Measurements from ENCODE around the gene RAB13. TPM values are rescaled to one million over a fixed set of nuclear protein-coding genes. Genes with fewer than 3 reads are reported as not detected.

RAB13 gene
- total and polyA plus RNA-seq, 2 donors (not counting 1 experiment from before 2014, with no cell fraction given): 0.09 to 9.7 TPM

DNA sequence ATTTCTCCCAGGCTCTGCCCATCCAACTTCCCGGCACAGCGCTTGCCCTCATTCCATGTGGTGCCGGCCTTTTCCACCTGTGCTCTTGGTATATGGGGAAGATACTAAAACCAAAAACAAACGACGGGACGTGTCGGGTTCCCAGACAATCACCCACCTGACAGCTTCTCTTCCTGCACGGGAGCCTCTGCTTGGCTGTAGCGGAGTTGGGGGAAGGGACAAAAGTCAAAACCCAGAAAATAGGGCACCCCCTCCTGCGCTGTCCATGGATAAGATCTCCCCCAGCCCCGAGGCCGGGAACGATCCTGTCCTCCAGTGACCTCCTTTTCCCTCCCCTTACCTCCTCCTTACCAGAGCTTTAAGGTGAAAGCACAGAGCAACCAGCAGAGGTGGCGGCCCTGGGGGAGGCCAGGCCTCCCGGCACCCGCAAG lies 9.3 kb downstream of the RAB13 start:
- Histone ChIP-seq H3K27me3 (replicated peaks in 1 of 4; ENCODE audit: control extremely low read depth in 1 of 4, control insufficient read depth in 3 of 4, insufficient read depth in 4 of 4, low read length in 3 of 4) (no peaks in the 10 kb centered on the region), H3K79me2 (ENCODE audit: control insufficient read depth, insufficient read depth, low read length) (peaks cover 29% of the 10 kb centered on the region), H3K9me3 (ENCODE audit: control extremely low read depth in 1 of 3, control insufficient read depth in 2 of 3, insufficient read depth in 1 of 3, low read length in 2 of 3) (no peaks in the 10 kb centered on the region), H4K20me1 (ENCODE audit: control insufficient read depth, insufficient read depth, low read length, poor library complexity, severe bottlenecking) (peaks cover 7% of the 10 kb centered on the region), H3K27ac (ENCODE audit: low read length in 2 of 2) (peak overlapping the region; percentile 55 to 87), H3K9ac (ENCODE audit: low read length) (peak overlapping the region; percentile 92), H3K4me3 (ENCODE audit: control extremely low read depth in 1 of 5, extremely low read depth in 1 of 5, insufficient read depth in 1 of 5, low read depth in 2 of 5, low read length in 4 of 5) (peak overlapping the region; percentile 59 to 96 (median 90)), H3K4me1 (ENCODE audit: control insufficient read depth in 2 of 2, insufficient read depth in 2 of 2, low read length in 2 of 2) (peaks cover 16 to 22% of the 10 kb centered on the region in 2 donors), H3K4me2 (replicated peaks; ENCODE audit: low read depth, low read length, poor library complexity, severe bottlenecking) (peak overlapping the region; percentile 88), H3K36me3 (replicated peaks in 1 of 2; ENCODE audit: control extremely low read depth in 1 of 2, control insufficient read depth in 1 of 2, extremely low read depth in 1 of 2, insufficient read depth in 2 of 2, low read length in 1 of 2) (peaks cover 0 to 28% of the 10 kb centered on the region in 2 experiments), H2AFZ (ENCODE audit: insufficient read depth, low read depth, low read length, poor library complexity, severe bottlenecking) (peak overlapping the region; percentile 87)
- ATAC-seq (ENCODE audit: low read depth) (no peak), DNase-seq (no peak)
- intact Hi-C loops (cut with micrococcal nuclease): loop anchor here (1.0 to 5.0 kb wide), 7 partner anchors 9 to 580 kb away; partner anchors contain the start of genes CREB3L4, CRTC2, GATAD2B and RAB13
- no peaks in the 10 kb centered on the region for H3K9me3 Mint-ChIP-seq (ENCODE audit: insufficient read depth)
- H3K27ac Mint-ChIP-seq: peak overlapping the region; percentile 96
- H3K4me3 Mint-ChIP-seq: peak overlapping the region; percentile 98
- WGBS (ENCODE audit: insufficient coverage): 0% methylated on average over 9 of the region's 16 CpGs
- H3K4me1 Mint-ChIP-seq: peaks cover 34% of the 10 kb centered on the region
- CTCF ChIA-PET: interaction anchor here (0.9 to 5.2 kb wide), 6 partner anchors 10 to 185 kb away, joined by 3 to 46 read pairs (median 18); partner anchors contain the start of genes CREB3L4, CRTC2, DENND4B and RAB13
- H3K27me3 Mint-ChIP-seq: no peaks in the 10 kb centered on the region
- POLR2A ChIA-PET: interaction anchor here (0.7 to 4.7 kb wide), 12 partner anchors 9 to 305 kb away, joined by 3 to 40 read pairs (median 6); partner anchors contain the start of genes CREB3L4, DENND4B, GATAD2B and RAB13
- TF ChIP-seq CTCF (IDR thresholded peaks at IDR 0.05) (no peak), EZH2 (IDR thresholded peaks at IDR 0.05; ENCODE audit: borderline replicate concordance, insufficient read depth, low read depth, low read length, poor library complexity, severe bottlenecking) (no peak)

DNA sequence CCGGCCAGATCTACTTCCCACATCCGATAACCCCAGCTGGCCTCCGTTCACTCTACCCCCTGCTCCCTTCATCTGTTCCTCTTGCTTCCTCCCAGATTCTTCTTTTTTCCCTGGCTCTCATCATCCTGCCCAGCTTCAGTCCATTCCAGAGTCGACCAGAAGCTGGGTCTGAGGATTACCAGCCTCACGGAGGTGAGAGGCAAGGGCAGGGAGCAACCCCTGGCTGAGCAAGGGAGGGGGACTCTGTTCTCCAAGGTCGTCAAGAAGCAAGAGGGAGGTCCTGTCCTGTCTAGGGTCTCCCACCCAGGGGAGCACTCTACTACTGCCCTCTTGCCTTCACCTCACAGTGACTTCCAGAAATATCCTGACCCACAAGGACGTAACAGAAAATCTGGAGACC lies 12.6 kb downstream of the RAB13 start:
- 90% methylated on average over 7 of the region's 7 CpGs for WGBS (ENCODE audit: insufficient coverage)
- Histone ChIP-seq H3K9me3 (ENCODE audit: control extremely low read depth in 1 of 3, control insufficient read depth in 2 of 3, insufficient read depth in 1 of 3, low read length in 2 of 3) (no peaks in the 10 kb centered on the region), H3K36me3 (replicated peaks in 1 of 2; ENCODE audit: control extremely low read depth in 1 of 2, control insufficient read depth in 1 of 2, extremely low read depth in 1 of 2, insufficient read depth in 2 of 2, low read length in 1 of 2) (peaks cover 0 to 28% of the 10 kb centered on the region in 2 experiments), H3K4me2 (replicated peaks; ENCODE audit: low read depth, low read length, poor library complexity, severe bottlenecking) (no peak overlapping the region), H3K79me2 (ENCODE audit: control insufficient read depth, insufficient read depth, low read length) (peaks cover 26% of the 10 kb centered on the region), H2AFZ (ENCODE audit: insufficient read depth, low read depth, low read length, poor library complexity, severe bottlenecking) (no peak overlapping the region), H3K9ac (ENCODE audit: low read length) (no peak overlapping the region), H4K20me1 (ENCODE audit: control insufficient read depth, insufficient read depth, low read length, poor library complexity, severe bottlenecking) (peaks cover 7% of the 10 kb centered on the region), H3K4me3 (ENCODE audit: control extremely low read depth in 1 of 5, extremely low read depth in 1 of 5, insufficient read depth in 1 of 5, low read depth in 2 of 5, low read length in 4 of 5) (no peak overlapping the region), H3K27me3 (replicated peaks in 1 of 4; ENCODE audit: control extremely low read depth in 1 of 4, control insufficient read depth in 3 of 4, insufficient read depth in 4 of 4, low read length in 3 of 4) (no peaks in the 10 kb centered on the region), H3K27ac (ENCODE audit: low read length in 2 of 2) (no peak overlapping the region), H3K4me1 (ENCODE audit: control insufficient read depth in 2 of 2, insufficient read depth in 2 of 2, low read length in 2 of 2) (peaks cover 25 to 31% of the 10 kb centered on the region in 2 donors)
- no peak overlapping the region for H3K4me3 Mint-ChIP-seq
- ChIA-PET CTCF (interaction anchor here (1.0 kb wide), 1 partner anchor 17 kb away, joined by 3 read pairs; no protein-coding TSS in a partner anchor), POLR2A (no interaction called here)
- no peaks in the 10 kb centered on the region for H3K27me3 Mint-ChIP-seq
- no peaks in the 10 kb centered on the region for H3K9me3 Mint-ChIP-seq (ENCODE audit: insufficient read depth)
- intact Hi-C loops (cut with micrococcal nuclease): no loop called here
- peaks cover 39% of the 10 kb centered on the region for H3K4me1 Mint-ChIP-seq
- no peak for ATAC-seq (ENCODE audit: low read depth)
- no peak overlapping the region for H3K27ac Mint-ChIP-seq
- no peak for DNase-seq
- TF ChIP-seq EZH2 (IDR thresholded peaks at IDR 0.05; ENCODE audit: borderline replicate concordance, insufficient read depth, low read depth, low read length, poor library complexity, severe bottlenecking) (no peak), CTCF (IDR thresholded peaks at IDR 0.05) (no peak)
